Measurements from ENCODE around the gene UVSSA.

Gene UVSSA

GRCh38 chr4:1398681-1399507 lies 51.9 kb downstream of the UVSSA start:
- DNase-seq: no peak

GRCh38 chr4:1399508-1400190 lies 52.6 kb downstream of the UVSSA start:
- DNase-seq: no peak

- DNase-seq: no peak
Observed at GRCh38 chr4:1400191-1400805, 53.3 kb downstream of the UVSSA start.

- DNase-seq: no peak
Observed at GRCh38 chr4:1400831-1401408, 53.9 kb downstream of the UVSSA start.

GRCh38 chr4:1401409-1402020 lies 54.5 kb downstream of the UVSSA start:
- DNase-seq: no peak

- no peak for DNase-seq
Observed at GRCh38 chr4:1402021-1402515, 55.1 kb downstream of the UVSSA start.

GRCh38 chr4:1402516-1403091 lies 55.6 kb downstream of the UVSSA start:
- DNase-seq: no peak

- DNase-seq: no peak
Observed at GRCh38 chr4:1403177-1403583, 56.2 kb downstream of the UVSSA start.

- DNase-seq: no peak
Observed at GRCh38 chr4:1403591-1404572, 56.9 kb downstream of the UVSSA start.

GRCh38 chr4:1404573-1405253 lies 57.7 kb downstream of the UVSSA start:
- DNase-seq: no peak

GRCh38 chr4:1405254-1405635 lies 58.2 kb downstream of the UVSSA start:
- no peak for DNase-seq

GRCh38 chr4:1405636-1406393 lies 58.8 kb downstream of the UVSSA start:
- no peak for DNase-seq

GRCh38 chr4:1406394-1406980 lies 59.5 kb downstream of the UVSSA start, which contains the start of gene NKX1-1:
TSS of gene NKX1-1 (minus strand) at chr4:1406442. CDS start at chr4:1406442, 0 bp downstream.
- no peak for DNase-seq

- DNase-seq: no peak
Observed at GRCh38 chr4:1406981-1407656, 60.1 kb downstream of the UVSSA start.

- no peak for DNase-seq
Observed at GRCh38 chr4:1407657-1408333, 60.8 kb downstream of the UVSSA start.

GRCh38 chr4:1408418-1408817 lies 61.4 kb downstream of the UVSSA start:
- DNase-seq: no peak

GRCh38 chr4:1409079-1409478 lies 62.1 kb downstream of the UVSSA start:
- DNase-seq: no peak

Data from inflammatory macrophage treated with lipopolysaccharide for 4 hours (primary cell).